Activated CD4-positive, alpha-beta T cell treated with anti-CD3 and anti-CD28 coated beads, Interleukin-10, Interleukin-2, amounts not matched to agents 100 ng/mL and 50 ng/mL, durations not matched to agents 16 hours and 8 hours (primary cell): ENCODE measurements around the gene DUSP22.

Source experiments
- DNase-seq: peaks from one replicate; pipeline ENCODE4 v3.0.0-alpha.2; 2020

DUSP22 gene

GRCh38 chr6:384898-385297 is 92.6 kb downstream of the DUSP22 start:
- DNase-seq = no peak

DNA sequence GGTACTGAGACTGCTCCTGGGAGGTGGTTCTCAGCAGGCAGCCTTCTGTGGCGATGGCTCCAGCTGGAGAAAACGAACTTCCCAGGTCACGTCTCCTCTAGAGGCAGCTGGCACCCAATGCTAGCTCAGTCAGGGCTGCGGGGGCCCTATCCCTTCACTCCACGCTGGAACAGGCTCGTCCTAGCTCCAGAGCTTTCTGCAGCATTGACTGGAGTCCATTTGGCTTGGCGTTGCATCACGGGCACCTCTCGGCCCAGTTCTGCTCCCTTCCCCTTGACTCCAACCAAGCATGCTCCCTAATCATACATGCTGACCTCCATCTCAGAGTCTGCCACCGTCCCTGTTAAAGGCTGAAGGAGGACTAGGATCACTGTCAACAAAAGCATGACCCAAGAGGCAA is 93.3 kb downstream of the DUSP22 start:
- DNase-seq = no peak

- no peak for DNase-seq
Observed at GRCh38 chr6:386688-387266, 94.5 kb downstream of the DUSP22 start.

- no peak for DNase-seq
Observed at GRCh38 chr6:387293-387741, 95.0 kb downstream of the DUSP22 start.

- DNase-seq = no peak
Observed at GRCh38 chr6:388202-388903, 96.1 kb downstream of the DUSP22 start.

DNA sequence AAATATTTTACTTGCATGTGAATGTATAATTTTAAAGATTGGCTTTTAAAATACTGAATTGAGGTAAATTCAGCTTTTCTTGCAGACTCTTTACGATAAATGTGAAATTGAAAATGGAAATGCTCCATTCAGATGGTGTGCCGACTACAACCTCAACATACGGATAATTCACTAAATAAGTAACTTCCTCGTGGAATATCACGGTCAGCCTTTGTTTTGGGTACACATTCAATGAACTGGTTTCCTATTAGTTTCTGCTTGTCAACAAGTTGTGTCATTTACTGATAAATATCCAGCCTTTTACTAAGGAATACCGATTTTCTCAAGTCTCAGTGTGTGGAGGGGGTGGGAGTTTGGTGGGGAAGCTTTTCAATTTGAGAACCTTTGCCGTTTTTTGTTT is 96.9 kb downstream of the DUSP22 start:
- no peak for DNase-seq

GRCh38 chr6:389622-390021 is 97.3 kb downstream of the DUSP22 start:
- peak; percentile 93 for DNase-seq

GRCh38 chr6:390914-391558 is 98.7 kb downstream of the DUSP22 start:
- DNase-seq = peak; percentile 76

DNA sequence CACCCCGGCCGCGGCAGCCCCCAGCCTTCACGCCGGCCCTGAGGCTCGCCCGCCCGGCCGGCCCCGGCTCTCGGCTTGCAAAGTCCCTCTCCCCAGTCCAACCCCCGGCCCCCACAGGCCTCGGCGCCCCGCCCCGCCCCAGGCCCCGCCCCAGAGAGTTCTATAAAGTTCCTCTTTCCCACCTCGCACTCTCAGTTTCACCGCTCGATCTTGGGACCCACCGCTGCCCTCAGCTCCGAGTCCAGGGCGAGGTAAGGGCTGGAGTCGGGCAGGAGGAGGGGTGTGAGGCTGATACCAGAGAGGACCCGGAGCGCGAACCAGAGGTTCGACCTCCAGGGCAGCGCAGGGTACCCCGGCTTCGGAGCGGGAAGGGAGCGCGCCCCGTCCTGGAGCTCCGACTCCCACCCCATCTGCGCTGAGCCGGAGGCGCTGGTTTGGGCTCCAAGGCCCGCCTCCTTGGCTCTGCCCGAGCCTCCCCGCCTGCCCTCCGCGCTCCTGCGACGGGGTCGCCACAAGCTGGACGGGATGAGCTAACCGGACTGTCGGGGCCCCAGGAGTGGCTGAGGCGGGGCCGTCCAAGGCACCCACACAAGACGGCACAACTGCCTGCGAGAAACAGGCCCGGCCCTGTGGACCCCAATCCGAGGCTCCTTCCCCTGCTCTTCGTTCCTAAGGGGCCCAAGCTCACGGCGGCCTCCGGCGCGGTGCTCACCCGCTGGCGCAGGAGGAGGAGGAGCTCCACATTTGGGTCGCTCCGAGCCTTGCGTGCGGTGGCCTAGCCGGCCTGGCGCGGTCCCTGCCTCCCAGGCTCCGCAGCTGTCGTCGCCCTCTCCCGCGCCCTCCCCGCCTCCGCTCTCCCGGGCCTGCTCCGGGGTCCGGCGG is 99.5 kb downstream of the DUSP22 start, which contains the start of gene IRF4:
TSS of gene IRF4 (plus strand) at position 194 of the 882 bp plus-strand sequence. CDS start 1,401 bp downstream, outside the sequence.
- peak; percentile 89 for DNase-seq

- DNase-seq = peak; percentile 56
Observed at GRCh38 chr6:392441-393390, 100.4 kb downstream of the DUSP22 start.

GRCh38 chr6:393391-394221 is 101.3 kb downstream of the DUSP22 start:
- peak; percentile 49 for DNase-seq

GRCh38 chr6:394641-395289 is 102.5 kb downstream of the DUSP22 start:
- DNase-seq = no peak

- no peak for DNase-seq
Observed at GRCh38 chr6:395432-396125, 103.3 kb downstream of the DUSP22 start.

DNA sequence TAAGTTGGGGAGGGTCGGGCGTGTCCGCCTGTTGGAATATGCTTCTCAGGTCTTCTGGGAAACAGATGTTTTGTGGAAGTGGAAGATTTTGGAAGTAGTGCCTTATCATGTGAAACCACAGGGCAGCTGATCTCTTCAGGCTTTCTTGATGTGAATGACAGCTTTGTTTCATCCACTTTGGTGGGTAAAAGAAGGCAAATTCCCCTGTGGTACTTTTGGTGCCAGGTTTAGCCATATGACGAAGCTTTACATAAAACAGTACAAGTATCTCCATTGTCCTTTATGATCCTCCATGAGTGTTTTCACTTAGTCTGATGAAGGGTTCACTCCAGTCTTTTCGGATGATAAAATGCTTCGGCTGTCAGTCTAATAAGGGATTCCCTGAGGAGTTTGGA is 103.8 kb downstream of the DUSP22 start:
- no peak for DNase-seq

- DNase-seq = no peak
Observed at GRCh38 chr6:397056-397455, 104.8 kb downstream of the DUSP22 start.

GRCh38 chr6:397604-398003 is 105.3 kb downstream of the DUSP22 start:
- DNase-seq = no peak

GRCh38 chr6:398065-398464 is 105.8 kb downstream of the DUSP22 start:
- no peak for DNase-seq

- DNase-seq = no peak
Observed at GRCh38 chr6:398558-399078, 106.3 kb downstream of the DUSP22 start.

GRCh38 chr6:399785-400534 is 107.7 kb downstream of the DUSP22 start:
- DNase-seq = peak; percentile 67
